Skin of body (tissue), 2 donors: Measurements from ENCODE around the gene EZH2. TPM values are rescaled to one million over a fixed set of nuclear protein-coding genes. Genes with fewer than 3 reads are reported as not detected.

Experiments used
- DNase-seq: peaks from one replicate; lab custom pipeline; 2025; lab: John Stamatoyannopoulos, UW
- total RNA-seq: library from RNA; depleted of rRNA; stranded (reverse); fragments of >200 nt; gene quantifications from one replicate; pipeline ENCODE4 v1.2.3, GENCODE V29; 2014

Gene EZH2
- 19.2 TPM for total RNA-seq

GRCh38 chr7:148884049-148884298 lies at the start of gene EZH2:
Gene EZH2, minus strand, starts transcription at chr7:148884291. Its CDS starts 36,993 bp downstream, at chr7:148847298.
- DNase-seq: no peak

- peak; percentile 96 for DNase-seq
Measured at GRCh38 chr7:148931470-148931869, 47.4 kb upstream of the EZH2 start.

- DNase-seq: peak; percentile 19
Measured at GRCh38 chr7:148930335-148930734, 46.2 kb upstream of the EZH2 start.

GRCh38 chr7:148929176-148929575 lies 45.1 kb upstream of the EZH2 start:
- DNase-seq: no peak

- DNase-seq: peak; percentile 86
Measured at GRCh38 chr7:148927123-148928045, 43.3 kb upstream of the EZH2 start.

GRCh38 chr7:148925836-148926235 lies 41.7 kb upstream of the EZH2 start:
- DNase-seq: no peak

GRCh38 chr7:148924011-148924410 lies 39.9 kb upstream of the EZH2 start:
- DNase-seq: no peak

- no peak for DNase-seq
Measured at GRCh38 chr7:148921806-148922205, 37.7 kb upstream of the EZH2 start.

- no peak for DNase-seq
Measured at GRCh38 chr7:148921189-148921588, 37.1 kb upstream of the EZH2 start.

- DNase-seq: no peak
Measured at GRCh38 chr7:148919859-148920258, 35.8 kb upstream of the EZH2 start.

- no peak for DNase-seq
Measured at GRCh38 chr7:148918058-148918596, 34.0 kb upstream of the EZH2 start.

GRCh38 chr7:148916186-148916585 lies 32.1 kb upstream of the EZH2 start:
- peak; percentile 54 for DNase-seq

GRCh38 chr7:148915211-148915610 lies 31.1 kb upstream of the EZH2 start:
- DNase-seq: no peak

- DNase-seq: no peak
Measured at GRCh38 chr7:148914208-148914777, 30.2 kb upstream of the EZH2 start.

GRCh38 chr7:148912758-148913541 lies 28.9 kb upstream of the EZH2 start:
- no peak for DNase-seq

- no peak for DNase-seq
Measured at GRCh38 chr7:148912151-148912550, 28.1 kb upstream of the EZH2 start.

- DNase-seq: no peak
Measured at GRCh38 chr7:148911626-148912025, 27.5 kb upstream of the EZH2 start.

GRCh38 chr7:148909568-148909967 lies 25.5 kb upstream of the EZH2 start:
- no peak for DNase-seq

GRCh38 chr7:148906707-148907498 lies 22.8 kb upstream of the EZH2 start:
- peak; percentile 52 for DNase-seq

GRCh38 chr7:148905093-148905666 lies 21.1 kb upstream of the EZH2 start:
- no peak for DNase-seq

GRCh38 chr7:148903504-148903903 lies 19.4 kb upstream of the EZH2 start:
- DNase-seq: no peak
